ENCODE measurements around the gene KRT3.

The KRT3 gene

GRCh38 chr12:52782502-52782901 lies 13.4 kb downstream of the KRT3 start:
- no peak for DNase-seq (ENCODE audit: low spot score)
- no peak for TF ChIP-seq CTCF (IDR thresholded peaks at IDR 0.05; ENCODE audit: extremely low read depth, missing control alignments)

GRCh38 chr12:52781399-52782082 lies 14.4 kb downstream of the KRT3 start:
- DNase-seq (ENCODE audit: low spot score): no peak
- TF ChIP-seq CTCF (IDR thresholded peaks at IDR 0.05; ENCODE audit: extremely low read depth, missing control alignments): no peak

- no peak for TF ChIP-seq CTCF (IDR thresholded peaks at IDR 0.05; ENCODE audit: extremely low read depth, missing control alignments)
- DNase-seq (ENCODE audit: low spot score): no peak
Observed at GRCh38 chr12:52779914-52780313, 16.0 kb downstream of the KRT3 start.

- no peak for DNase-seq (ENCODE audit: low spot score)
- no peak for TF ChIP-seq CTCF (IDR thresholded peaks at IDR 0.05; ENCODE audit: extremely low read depth, missing control alignments)
Observed at GRCh38 chr12:52778833-52779232, 17.1 kb downstream of the KRT3 start.

GRCh38 chr12:52777566-52777965 lies 18.4 kb downstream of the KRT3 start:
- TF ChIP-seq CTCF (IDR thresholded peaks at IDR 0.05; ENCODE audit: extremely low read depth, missing control alignments): no peak
- no peak for DNase-seq (ENCODE audit: low spot score)

- no peak for DNase-seq (ENCODE audit: low spot score)
- TF ChIP-seq CTCF (IDR thresholded peaks at IDR 0.05; ENCODE audit: extremely low read depth, missing control alignments): no peak
Observed at GRCh38 chr12:52776913-52777395, 19.0 kb downstream of the KRT3 start, which contains the start of gene KRT76. Gene KRT76, minus strand, starts transcription at chr12:52777345. Its CDS starts 54 bp downstream, at chr12:52777291.

- DNase-seq (ENCODE audit: low spot score): no peak
- no peak for TF ChIP-seq CTCF (IDR thresholded peaks at IDR 0.05; ENCODE audit: extremely low read depth, missing control alignments)
Observed at GRCh38 chr12:52776435-52776834, 19.5 kb downstream of the KRT3 start.

Measured in GM20000 (cell line).